DMS 273 (cell line): Measurements from ENCODE around the gene GRAMD1B.
A peak's percentile ranks its signal among the peaks of the same experiment; 100 is the strongest.

Experiments used
- DNase-seq: peaks from one replicate; lab custom pipeline; 2025; ENCODE audit not compliant: unreplicated experiment; lab: John Stamatoyannopoulos, UW

Gene GRAMD1B

DNA sequence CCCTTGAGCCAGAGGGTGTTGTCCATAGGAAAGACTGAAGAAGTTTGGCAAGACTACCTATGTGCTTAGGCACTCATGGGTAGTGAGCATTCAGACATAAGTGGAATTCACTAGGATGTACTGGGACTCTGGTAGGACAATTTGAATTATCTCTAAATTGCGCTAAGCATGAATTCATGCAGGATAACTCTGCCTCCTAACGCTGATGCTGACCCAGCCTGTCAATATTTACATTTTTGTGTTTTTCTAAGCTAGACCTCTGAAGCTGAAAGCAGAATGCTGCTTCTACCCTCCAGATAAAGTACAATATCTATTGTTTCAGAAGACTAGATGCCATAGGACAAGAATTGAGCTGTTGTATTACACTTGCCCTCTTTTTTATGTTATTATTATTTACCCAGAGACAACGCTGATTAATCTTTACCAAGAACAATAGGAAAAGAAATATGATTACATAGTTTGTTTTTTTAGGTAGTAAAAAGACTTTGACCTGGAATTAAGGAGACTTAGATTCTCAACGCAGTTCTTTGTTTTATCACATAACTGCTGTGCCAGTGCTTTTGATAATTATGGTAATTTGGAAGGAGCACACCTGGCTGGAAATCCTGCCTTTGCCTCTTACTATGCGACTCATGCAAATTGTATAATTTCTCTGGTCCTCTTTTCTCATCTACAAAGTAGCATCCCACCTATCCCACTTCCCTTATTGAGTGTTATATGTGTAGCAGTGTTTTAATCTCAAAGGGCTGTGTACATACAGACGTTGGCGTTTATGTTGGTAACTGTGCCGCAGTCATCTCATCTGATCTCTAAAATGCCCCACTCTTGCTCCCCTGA is 21.2 kb upstream of the GRAMD1B start:
- no peak for DNase-seq

- no peak for DNase-seq
These were observed 20.4 kb upstream of the GRAMD1B start for GRCh38 chr11:123409456-123410217.

DNA sequence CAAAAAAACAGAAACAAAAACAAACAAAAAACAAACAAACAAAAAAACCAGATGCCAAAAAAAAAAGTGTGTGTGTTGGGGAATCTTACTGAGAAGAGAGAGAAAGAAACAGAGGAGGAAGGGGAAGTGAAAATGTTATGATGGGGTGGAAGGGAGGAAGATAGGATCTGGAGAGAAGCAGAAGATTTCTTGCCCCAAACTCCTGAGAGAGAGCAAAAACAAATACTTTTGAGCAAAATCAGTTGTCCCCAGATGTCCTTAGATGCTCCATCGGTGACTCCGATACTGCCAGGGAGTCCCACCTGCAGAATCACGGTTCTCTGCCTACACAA is 19.9 kb upstream of the GRAMD1B start:
- no peak for DNase-seq

DNA sequence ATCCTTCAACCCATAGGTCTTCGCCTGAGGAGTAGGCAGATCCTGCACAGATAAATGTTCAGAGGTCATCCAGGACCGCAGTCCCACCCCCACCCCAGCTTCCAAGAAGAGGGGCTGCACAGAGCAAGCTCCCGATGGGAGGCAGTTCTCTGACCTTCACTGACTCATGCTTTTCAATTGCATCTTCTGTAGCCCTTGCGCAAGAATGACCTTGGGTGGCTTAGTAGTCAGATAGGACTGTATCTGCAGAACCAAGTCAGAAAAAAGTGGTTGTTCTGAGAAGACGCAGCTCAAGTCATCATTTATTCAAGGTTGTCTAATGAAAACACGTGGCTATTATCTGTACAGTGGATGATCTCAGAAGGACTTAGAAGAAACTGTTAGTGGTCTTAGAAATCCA is 16.4 kb upstream of the GRAMD1B start:
- DNase-seq: no peak

GRCh38 chr11:123416566-123416965 is 13.5 kb upstream of the GRAMD1B start:
- DNase-seq: no peak

DNA sequence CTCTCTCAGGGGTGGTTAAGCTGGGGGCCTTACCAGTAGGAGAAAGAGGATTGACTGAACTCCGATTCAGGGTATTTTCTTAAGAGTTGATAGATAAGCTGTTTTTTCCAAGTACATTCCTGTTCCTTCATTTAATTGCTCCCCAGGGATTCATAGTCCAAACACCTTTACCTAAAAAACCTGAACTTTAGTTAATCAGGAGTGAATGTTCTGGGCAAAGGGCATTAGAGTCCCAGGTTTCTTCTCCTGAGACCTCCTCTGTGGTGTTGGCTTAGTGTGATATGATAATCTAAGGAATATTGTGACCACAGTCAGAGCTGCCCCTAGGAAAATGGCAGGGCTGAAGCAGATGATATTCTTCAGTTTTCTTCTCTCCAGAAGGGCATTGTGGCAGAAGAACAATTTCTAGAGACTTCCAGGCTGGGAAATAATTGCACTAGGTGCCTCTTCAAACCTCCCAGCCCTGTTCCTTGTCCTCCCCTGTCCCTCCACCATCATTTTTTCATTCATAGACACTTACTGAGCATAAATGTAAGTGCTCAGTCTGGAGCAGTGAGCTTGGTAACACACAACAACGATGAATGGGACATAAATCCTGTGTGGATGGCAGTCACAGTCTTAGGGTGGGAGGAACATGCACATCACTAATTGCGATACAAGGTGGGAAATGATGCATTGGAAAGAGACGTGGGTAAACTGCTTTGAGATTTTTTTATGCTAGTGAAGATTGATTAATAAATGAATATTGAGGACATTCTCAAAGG is 11.5 kb upstream of the GRAMD1B start:
- no peak for DNase-seq

GRCh38 chr11:123419731-123420452 is 10.2 kb upstream of the GRAMD1B start:
- DNase-seq: no peak

GRCh38 chr11:123421589-123421988 is 8.5 kb upstream of the GRAMD1B start:
- no peak for DNase-seq

GRCh38 chr11:123425367-123425766 is 4.7 kb upstream of the GRAMD1B start:
- no peak for DNase-seq

DNA sequence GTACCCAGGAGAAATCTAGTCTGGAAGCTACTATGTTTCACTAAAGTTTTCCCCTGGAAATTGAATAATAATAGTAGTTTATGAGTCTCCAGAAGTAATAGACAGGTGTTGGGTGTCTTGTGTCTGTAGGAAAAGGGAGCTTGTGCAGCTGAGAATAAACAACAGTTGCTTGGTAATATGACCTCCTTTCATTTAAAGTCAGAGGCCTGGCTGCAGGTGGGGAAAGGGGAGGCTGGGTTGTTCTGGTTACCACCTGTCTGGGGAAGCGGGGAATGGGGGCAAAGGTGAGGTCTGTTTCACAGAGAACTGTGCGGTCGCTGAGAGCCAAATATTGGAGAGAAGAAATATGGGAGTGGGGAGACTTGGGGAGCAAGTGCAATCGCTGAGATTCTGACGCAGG is 3.3 kb upstream of the GRAMD1B start:
- peak; percentile 11 for DNase-seq

GRCh38 chr11:123427405-123427804 is 2.7 kb upstream of the GRAMD1B start:
- DNase-seq: no peak

DNA sequence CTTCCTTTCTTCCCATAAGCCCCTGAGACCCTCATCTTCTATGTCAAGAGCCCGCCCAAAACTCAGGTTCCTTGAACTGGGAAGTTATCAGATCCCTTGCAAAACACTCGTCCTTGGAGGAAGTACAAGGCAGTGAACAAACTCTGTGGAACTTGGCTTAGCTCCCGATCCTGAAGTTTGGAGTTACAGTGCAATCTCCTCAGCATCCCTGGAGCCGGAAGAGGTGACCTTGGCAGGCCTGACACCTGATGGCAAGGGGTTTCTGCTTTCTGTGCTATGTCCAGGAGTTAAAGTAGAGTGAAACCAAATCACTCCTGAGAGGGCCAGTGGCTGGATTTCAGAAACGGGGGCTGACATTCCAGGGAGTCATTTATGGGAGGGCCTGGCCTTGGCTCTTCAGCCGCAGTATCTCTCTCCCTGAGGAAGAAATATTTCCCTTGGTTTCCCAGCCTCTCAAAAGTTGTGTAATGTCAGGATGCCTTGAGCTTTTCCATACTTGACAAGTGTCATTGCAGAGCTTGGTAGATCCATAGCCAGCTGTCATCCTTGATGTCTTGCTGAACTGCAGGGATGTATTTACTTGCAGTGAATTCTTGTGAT is 1.9 kb upstream of the GRAMD1B start:
- DNase-seq: no peak

DNA sequence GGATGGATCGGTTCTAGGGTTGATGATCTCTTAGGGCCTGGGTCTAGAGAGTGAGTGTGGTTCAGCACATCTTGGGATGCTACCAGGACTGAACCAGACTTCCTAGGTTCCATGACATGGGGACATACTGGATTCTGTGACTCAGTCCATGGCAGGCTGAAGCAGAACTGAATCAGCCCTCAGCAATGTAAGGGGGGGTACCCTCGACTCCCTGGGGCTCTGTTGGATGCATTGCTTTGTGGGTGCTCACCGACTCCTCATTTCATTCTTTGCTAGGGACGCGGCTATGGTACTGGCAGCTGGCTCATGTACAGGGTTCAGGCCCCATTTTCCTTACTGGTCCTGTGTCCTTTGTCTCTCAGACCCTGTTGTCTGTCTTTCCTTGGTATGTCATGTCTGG is 733 bp upstream of the GRAMD1B start:
- DNase-seq: no peak

GRCh38 chr11:123430721-123431497 is 840 bp downstream of the GRAMD1B start:
- peak; percentile 61 for DNase-seq

DNA sequence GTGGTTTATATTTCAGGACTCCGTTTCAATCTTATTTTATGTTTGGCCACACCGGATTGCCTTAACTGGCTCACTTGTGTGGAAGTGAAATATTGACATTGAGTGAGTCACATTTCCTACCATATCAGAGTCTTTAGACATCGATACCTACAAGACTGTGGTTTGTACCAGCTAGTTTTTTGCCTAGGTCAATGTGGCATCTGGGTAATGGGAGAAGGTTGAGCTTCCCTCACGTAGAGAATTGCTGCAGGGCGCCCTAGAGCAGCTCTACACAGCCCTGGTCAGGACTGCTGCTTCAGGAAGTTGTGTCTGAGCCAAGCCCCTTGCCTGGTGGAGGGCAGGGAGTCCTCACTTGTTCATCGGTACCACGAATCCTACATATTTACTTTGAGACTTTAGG is 1.6 kb downstream of the GRAMD1B start:
- DNase-seq: no peak

DNA sequence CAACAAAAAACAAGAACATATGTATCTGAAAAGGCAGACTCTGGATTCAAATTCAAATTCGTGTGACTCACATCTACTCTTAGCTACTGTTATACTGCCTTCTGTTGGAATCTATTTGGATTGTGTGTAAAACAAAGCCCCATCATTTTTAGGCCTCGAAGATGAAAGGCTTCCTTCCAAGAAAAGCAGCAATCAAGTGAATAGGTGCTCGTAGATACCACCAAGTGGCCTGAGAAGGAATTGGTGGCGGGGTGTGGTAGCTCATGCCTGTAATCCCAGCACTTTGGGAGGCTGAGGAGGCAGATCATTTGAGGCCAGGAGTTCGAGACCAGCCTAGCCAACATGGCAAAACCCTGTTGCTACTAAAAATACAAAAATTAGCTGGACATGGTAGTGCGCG is 4.2 kb downstream of the GRAMD1B start:
- peak; percentile 32 for DNase-seq

DNA sequence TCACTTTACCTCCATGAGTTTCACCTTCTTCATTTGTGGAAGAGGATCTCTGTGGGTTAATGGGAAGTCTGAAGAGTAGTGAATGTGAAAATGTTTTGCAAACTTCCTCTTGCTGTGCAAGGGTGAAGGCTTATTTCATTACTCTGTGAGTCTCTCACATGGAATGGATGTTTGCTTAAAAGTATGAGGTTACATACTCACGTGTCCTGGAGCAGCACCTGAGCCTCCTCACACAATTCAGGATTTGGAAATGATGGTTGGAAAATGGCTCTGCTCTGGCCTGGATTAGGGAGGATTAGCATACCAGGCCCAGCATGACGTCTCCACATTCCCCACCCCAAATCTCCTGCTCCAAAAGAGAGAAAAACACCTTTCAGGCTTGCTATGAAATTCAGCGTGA is 4.8 kb downstream of the GRAMD1B start:
- no peak for DNase-seq

- no peak for DNase-seq
These were observed 7.3 kb downstream of the GRAMD1B start for GRCh38 chr11:123437236-123437979.

- DNase-seq: no peak
These were observed 8.1 kb downstream of the GRAMD1B start for GRCh38 chr11:123438131-123438627.
